K562 (cell line): ENCODE measurements around the gene TBC1D3B. TPM values are rescaled to one million over a fixed set of nuclear protein-coding genes. Genes with fewer than 3 reads are reported as not detected.

Experiments used
- ATAC-seq: fragments of 200-7000 bp; cut with Tn5 transposase; 3 replicates; pipeline ENCODE4 v1.9.1; 2020; ENCODE audit warnings: moderate library complexity
- BruUV-seq: library from RNA; stranded (reverse); fragments of 400-500 nt; replicated peaks from 2 replicates; lab custom pipeline; 2021; lab: Mats Ljungman, UMichigan
- CTCF ChIA-PET: fragments of 300-600 bp; formaldehyde crosslinking; extraction: SDS; loops from one replicate; lab custom pipeline; 2021; ENCODE audit warnings: low intra/inter-chr PET ratio; lab: Yijun Ruan, JAX
- POLR2A ChIA-PET: fragments of 300-600, 350-650 bp; sonication (Branson Sonifier 250); formaldehyde crosslinking; extraction: SDS; loops from one replicate; lab custom pipeline; 2021; ENCODE audit warnings: antibody characterized with exemption, inconsistent platforms; lab: Yijun Ruan, JAX
- DNase-seq, 4 experiments: peaks; one replicate each; pipeline versions ENCODE4 v3.0.0 to v3.0.0-alpha.2; 2011 to 2018; ENCODE audit warnings: low spot score in 3 of 4, mixed read lengths in 3 of 4; ENCODE audit errors: extremely low read depth in 1 of 4
- FAIRE-seq: peaks from 2 replicates; lab custom pipeline; 2011; peaks lifted over from hg19 to GRCh38; lab: Jason Lieb, UNC
- H2AFZ ChIP-seq: 2 replicates; pipeline ENCODE4 v1.6.0; 2011; ENCODE audit warnings: low read depth, low read length, control low read depth, inconsistent platforms
- H3K27ac ChIP-seq: fragments of 200-600 bp; 3 replicates; pipeline ENCODE4 v1.8.0; 2011; ENCODE audit warnings: low read depth, mild to moderate bottlenecking, control low read depth, inconsistent platforms, low read length, moderate library complexity, mixed read lengths; ENCODE audit errors: extremely low read depth
- H3K27me3 ChIP-seq, 2 experiments: fragments of 300-600 bp in 1 of 2; 2 replicates in 1 of 2; 3 replicates in 1 of 2; pipeline versions ENCODE4 v1.6.0 to v1.8.0; 2011; ENCODE audit warnings: inconsistent platforms in 2 of 2, low read length in 2 of 2, mild to moderate bottlenecking in 1 of 2, mixed read lengths in 1 of 2, moderate library complexity in 1 of 2; ENCODE audit not compliant: control insufficient read depth in 2 of 2, insufficient read depth in 2 of 2
- H3K36me3 ChIP-seq: fragments of 300-600 bp; 3 replicates; pipeline ENCODE4 v1.8.0; 2011; ENCODE audit warnings: mild to moderate bottlenecking, low read length, inconsistent platforms; ENCODE audit not compliant: control insufficient read depth, insufficient read depth
- H3K4me1 ChIP-seq, 2 experiments: fragments of 200-600 bp in 1 of 2; replicated peaks in 1 of 2; 2 replicates in 1 of 2; 3 replicates in 1 of 2; pipeline versions ENCODE4 v1.5.1 to v1.8.0; 2011; ENCODE audit warnings: inconsistent platforms in 2 of 2, low read length in 2 of 2, mild to moderate bottlenecking in 1 of 2, mixed read lengths in 1 of 2, moderate library complexity in 1 of 2; ENCODE audit not compliant: control insufficient read depth in 2 of 2, insufficient read depth in 2 of 2
- H3K4me2 ChIP-seq: 2 replicates; pipeline ENCODE4 v1.6.1; 2011; ENCODE audit warnings: low read length, control low read depth, inconsistent platforms, mixed read lengths; ENCODE audit not compliant: insufficient read depth
- H3K4me3 ChIP-seq: fragments of 200-600 bp; sonication (generic), shearing (Covaris generic); 2 replicates; pipeline ENCODE4 v1.5.1; 2016; ENCODE audit warnings: control low read depth, inconsistent platforms
- H3K79me2 ChIP-seq: fragments of 200-600 bp; 3 replicates; pipeline ENCODE4 v1.8.0; 2011; ENCODE audit warnings: low read length, inconsistent platforms; ENCODE audit not compliant: control insufficient read depth, insufficient read depth
- H3K9ac ChIP-seq, 2 experiments: 2 replicates each; pipeline versions ENCODE4 v1.6.0 to v1.6.1; 2011; ENCODE audit warnings: low read depth in 2 of 2, low read length in 2 of 2, control low read depth in 1 of 2, inconsistent platforms in 1 of 2, mild to moderate bottlenecking in 1 of 2, mixed read lengths in 1 of 2; ENCODE audit not compliant: insufficient read depth in 1 of 2
- H3K9me1 ChIP-seq: one replicate; pipeline ENCODE4 v1.6.0; 2011; ENCODE audit warnings: inconsistent platforms, mild to moderate bottlenecking, low read length, moderate library complexity; ENCODE audit not compliant: control insufficient read depth, insufficient read depth
- H3K9me3 ChIP-seq: replicated peaks from 2 replicates; pipeline ENCODE4 v1.5.1; 2011; ENCODE audit warnings: low read depth, low read length, inconsistent platforms; ENCODE audit not compliant: control insufficient read depth, insufficient read depth
- H4K20me1 ChIP-seq: replicated peaks from 2 replicates; pipeline ENCODE4 v1.6.1; 2011; ENCODE audit warnings: low read length, inconsistent platforms, mixed read lengths; ENCODE audit not compliant: control insufficient read depth, insufficient read depth
- CC2D1A ChIP-seq: fragments of 450-650 bp; IDR thresholded peaks from 2 replicates; pipeline ENCODE4 v1.6.1; 2017; ENCODE audit warnings: mild to moderate bottlenecking
- CTBP1 ChIP-seq: fragments of 450-650 bp; IDR thresholded peaks from 2 replicates; pipeline ENCODE4 v1.6.1; 2016; ENCODE audit warnings: borderline replicate concordance
- DMBX1 ChIP-seq: fragments of 250-450 bp; sonication (Bioruptor Pico); IDR thresholded peaks from 2 replicates; pipeline ENCODE4 v1.8.0; 2022; ENCODE audit warnings: inconsistent platforms, mild to moderate bottlenecking, moderate library complexity, borderline replicate concordance
- FOXK1 ChIP-seq: sonication (generic); formaldehyde crosslinking; IDR thresholded peaks from 2 replicates; pipeline ENCODE4 v1.8.0; 2022; ENCODE audit warnings: missing genetic modification reagents, mild to moderate bottlenecking, borderline replicate concordance
- PHF21A ChIP-seq: fragments of 450-650 bp; IDR thresholded peaks from 2 replicates; pipeline ENCODE4 v1.6.1; 2017; ENCODE audit warnings: low read depth, borderline replicate concordance
- ZNF23 ChIP-seq: fragments of 250-450 bp; sonication (Bioruptor Pico); IDR thresholded peaks from 2 replicates; pipeline ENCODE4 v1.4.0; 2020; ENCODE audit warnings: mild to moderate bottlenecking
- ZNF717 ChIP-seq: fragments of 250-450 bp; sonication (Bioruptor Pico); IDR thresholded peaks from 2 replicates; pipeline ENCODE4 v1.5.0; 2021
- WGBS: fragments of 100-300 bp; shearing (Covaris generic); methylation state at CpG from one replicate; pipeline ENCODE4 v1.1.6; 2016; ENCODE audit warnings: low coverage, mixed read lengths; ENCODE audit not compliant: insufficient coverage; ENCODE audit errors: missing lambda C conversion rate; 5-methylcytosine and 5-hydroxymethylcytosine counted together
- in situ Hi-C: fragments of 300-500 bp; cut with MboI; formaldehyde crosslinking; loops from 4 replicates; pipeline ENCODE4 v1.15.0; 2018; ENCODE audit warnings: inconsistent platforms, mixed read lengths
- intact Hi-C: fragments of 100-400 bp; cut with micrococcal nuclease; formaldehyde crosslinking; loops from 2 replicates; pipeline ENCODE4 v1.14.2; 2022
- polyA plus RNA-seq, 8 experiments: library from polyadenylated mRNA; depleted of rRNA in 4 of 8; stranded (reverse) in 5 of 8; unstranded in 3 of 8; fragments of >200 nt; fragmentation: Nextera tagmentation in 2 of 8; fragmentation: Illumina TruSeq in 1 of 8; extraction: Ambion mirVana in 2 of 8; extraction: Trizol in 1 of 8; gene quantifications; 2 replicates each; pipeline versions ENCODE4 v1.2.1 to v1.2.3, GENCODE V29; 2011 to 2014; ENCODE audit warnings: inconsistent platforms in 1 of 8, missing spikeins in 1 of 8
- total RNA-seq, 7 experiments: library from RNA; depleted of rRNA in 6 of 7; stranded (reverse); fragments of >200 nt in 6 of 7; fragmentation: Illumina TruSeq in 2 of 7; extraction: Trizol in 2 of 7; gene quantifications; 2 replicates each; pipeline versions ENCODE4 v1.2.1 to v1.2.3, GENCODE V29; 2011 to 2021; ENCODE audit warnings: low replicate concordance in 1 of 7
- TF ChIP-seq, protein P1 (sequence below), 2 experiments: fragments of 200-800 bp in 1 of 2; sonication (Bioruptor generic) in 1 of 2; sonication (generic) in 1 of 2; formaldehyde crosslinking in 1 of 2; IDR thresholded peaks in 1 of 2; conservative IDR thresholded peaks in 1 of 2; 2 replicates each; pipeline versions ENCODE4 v1.5.0 to v1.6.1; 2016 to 2020; ENCODE audit warnings: missing compliant biosample characterization in 1 of 2, missing genetic modification characterization in 1 of 2, missing genetic modification reagents in 1 of 2

Gene TBC1D3B
- total and polyA plus RNA-seq, 9 of the 15 experiments (the other 6 are each of a cell fraction or from before 2014, with no cell fraction given): 0.29 to 0.60 TPM; not detected in 7

DNA sequence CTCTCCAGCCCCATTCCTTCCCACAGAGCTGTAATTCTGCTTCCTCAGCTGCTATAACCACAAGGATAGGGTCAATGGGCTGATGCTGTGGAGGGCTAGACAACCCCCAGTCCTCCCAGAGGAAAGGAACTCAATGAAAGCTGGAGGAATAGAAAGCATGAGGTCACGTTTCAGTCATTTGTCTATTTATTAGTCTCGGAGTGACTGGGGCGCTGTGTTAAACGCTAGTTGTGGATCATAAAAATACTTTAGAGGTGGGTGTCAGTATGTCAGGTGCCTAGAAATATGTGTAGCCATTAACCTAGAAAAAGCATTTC, 20.9 kb upstream of the TBC1D3B start (continued):
- no peak for TF ChIP-seq CTBP1
- no peak for TF ChIP-seq ZNF717
- TF ChIP-seq, all 486 proteins: peak for 0

DNA sequence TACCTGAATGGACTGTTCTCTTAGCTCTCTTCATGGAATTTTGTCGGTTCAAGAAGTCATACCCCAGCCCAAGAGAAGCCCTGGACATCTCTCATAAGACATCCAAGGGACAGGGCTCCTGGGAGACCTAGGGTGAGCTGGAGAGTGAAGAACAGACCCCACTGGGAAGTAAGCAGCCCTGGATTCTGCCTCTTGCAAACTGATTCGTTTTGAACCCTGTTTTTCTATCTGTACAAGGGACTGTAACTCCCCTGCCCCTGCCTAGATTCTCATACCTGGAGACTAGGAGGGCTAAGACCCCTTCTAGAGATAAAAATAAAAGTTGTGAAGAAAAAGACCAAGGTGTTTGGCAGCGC, 19.7 kb upstream of the TBC1D3B start:
- POLR2A ChIA-PET: interaction anchor here (0.8 to 1.0 kb wide), 2 partner anchors 13 to 14 kb away, joined by 3 read pairs; partner anchors contain the start of gene CCL4L2
- H3K4me1 ChIP-seq: no peaks in the 10 kb centered on the region; a peak in 2 of 5 replicates
- no peaks in the 10 kb centered on the region for H3K36me3 ChIP-seq
- CTCF ChIA-PET: no interaction called here
- no TSS peak for BruUV-seq
- H3K27ac ChIP-seq: no peak overlapping the region
- H3K9ac ChIP-seq: no peak overlapping the region
- H3K4me2 ChIP-seq: no peak overlapping the region
- WGBS: 4% methylated on average over 3 of the region's 3 CpGs
- FAIRE-seq: no peak
- no peak for DNase-seq
- peaks cover 10 to 27% of the 10 kb centered on the region in 2 experiments; a peak in 4 of 5 replicates for H3K27me3 ChIP-seq
- H2AFZ ChIP-seq: no peak overlapping the region
- ATAC-seq: no peak
- in situ Hi-C loops (loop anchor here (10.0 kb wide), 1 partner anchor 279 kb away; no protein-coding TSS in a partner anchor), intact Hi-C loops (no loop called here)
- no peaks in the 10 kb centered on the region for H4K20me1 ChIP-seq
- H3K9me3 ChIP-seq: no peaks in the 10 kb centered on the region
- no peaks in the 10 kb centered on the region for H3K79me2 ChIP-seq
- TF ChIP-seq DMBX1 (no peak), PHF21A (no peak), ZNF23 (CRISPR knock-in tag) (no peak), CC2D1A (no peak), FOXK1 (CRISPR knock-in tag) (no peak)
- TF ChIP-seq, protein P1, sequence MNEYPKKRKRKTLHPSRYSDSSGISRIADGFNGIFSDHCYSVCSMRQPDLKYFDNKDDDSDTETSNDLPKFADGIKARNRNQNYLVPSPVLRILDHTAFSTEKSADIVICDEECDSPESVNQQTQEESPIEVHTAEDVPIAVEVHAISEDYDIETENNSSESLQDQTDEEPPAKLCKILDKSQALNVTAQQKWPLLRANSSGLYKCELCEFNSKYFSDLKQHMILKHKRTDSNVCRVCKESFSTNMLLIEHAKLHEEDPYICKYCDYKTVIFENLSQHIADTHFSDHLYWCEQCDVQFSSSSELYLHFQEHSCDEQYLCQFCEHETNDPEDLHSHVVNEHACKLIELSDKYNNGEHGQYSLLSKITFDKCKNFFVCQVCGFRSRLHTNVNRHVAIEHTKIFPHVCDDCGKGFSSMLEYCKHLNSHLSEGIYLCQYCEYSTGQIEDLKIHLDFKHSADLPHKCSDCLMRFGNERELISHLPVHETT (CRISPR knock-in tag; conservative IDR thresholded peaks at IDR 0.05 in 1 of 2, IDR thresholded peaks at IDR 0.05 in 1 of 2): no peak
- no peaks in the 10 kb centered on the region for H3K9me1 ChIP-seq
- H3K4me3 ChIP-seq: no peak overlapping the region
